ENCODE data around the gene NFIA. TPM values are rescaled to one million over a fixed set of nuclear protein-coding genes. Genes with fewer than 3 reads are reported as not detected.
A peak's percentile ranks its signal among the peaks of the same experiment; 100 is the strongest.

NFIA gene
- total and polyA plus RNA-seq, 2 donors = 18.1 to 105 TPM

- Histone ChIP-seq H3K27ac (ENCODE audit: low read depth) (no peak overlapping the region), H3K36me3 (ENCODE audit: insufficient read depth) (no peaks in the 10 kb centered on the region), H3K4me3 (ENCODE audit: low read depth, low read length) (no peak overlapping the region), H3K4me1 (ENCODE audit: insufficient read depth) (no peaks in the 10 kb centered on the region)
- DNase-seq (ENCODE audit: extremely low spot score) = no peak
- 85% methylated on average over 5 of the region's 5 CpGs for WGBS
These were observed 118.7 kb downstream of the NFIA start for GRCh38 chr1:61201035-61201434.

DNA sequence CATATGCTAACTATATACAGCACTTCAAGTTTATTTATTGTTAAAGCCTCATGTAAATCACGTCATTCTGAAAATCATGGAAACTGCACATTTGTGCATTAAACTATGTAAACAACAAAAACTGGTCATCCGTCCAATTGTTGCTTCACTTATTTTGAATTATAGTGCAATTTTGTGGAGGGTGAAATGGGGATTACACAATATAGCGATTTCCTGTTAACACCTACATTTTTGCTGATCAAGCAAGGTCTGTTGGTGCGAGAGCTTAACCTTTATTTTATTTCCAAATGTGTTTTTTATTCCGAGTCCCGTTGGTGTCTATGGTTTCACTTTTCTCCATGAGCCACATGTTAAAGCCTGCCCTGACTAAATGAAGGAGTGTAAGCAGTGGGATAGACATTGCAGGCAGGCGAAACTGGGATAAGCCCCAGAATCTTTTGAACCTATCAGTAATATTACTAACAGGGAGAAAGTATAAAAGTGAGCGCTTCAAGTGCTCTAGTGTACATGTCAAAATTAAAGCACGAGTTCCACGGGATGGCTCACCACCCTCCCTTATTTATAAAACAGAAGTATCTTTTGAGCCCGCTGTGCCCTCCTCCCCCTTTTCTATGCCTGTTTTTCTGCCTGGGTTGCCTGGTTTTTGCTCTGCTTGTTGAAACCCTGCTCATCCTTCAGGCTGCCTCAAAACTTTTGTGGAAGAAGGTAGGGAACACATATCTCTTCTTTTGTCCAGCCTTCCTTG lies 120.7 kb downstream of the NFIA start:
- Histone ChIP-seq H3K4me3 (ENCODE audit: low read depth, low read length) (peak overlapping the region; percentile 35), H3K27ac (ENCODE audit: low read depth) (peak overlapping the region; percentile 41), H3K36me3 (ENCODE audit: insufficient read depth) (no peaks in the 10 kb centered on the region), H3K4me1 (ENCODE audit: insufficient read depth) (no peaks in the 10 kb centered on the region)
- no peak for DNase-seq (ENCODE audit: extremely low spot score)
- WGBS = 37% methylated on average over 11 of the region's 11 CpGs

DNA sequence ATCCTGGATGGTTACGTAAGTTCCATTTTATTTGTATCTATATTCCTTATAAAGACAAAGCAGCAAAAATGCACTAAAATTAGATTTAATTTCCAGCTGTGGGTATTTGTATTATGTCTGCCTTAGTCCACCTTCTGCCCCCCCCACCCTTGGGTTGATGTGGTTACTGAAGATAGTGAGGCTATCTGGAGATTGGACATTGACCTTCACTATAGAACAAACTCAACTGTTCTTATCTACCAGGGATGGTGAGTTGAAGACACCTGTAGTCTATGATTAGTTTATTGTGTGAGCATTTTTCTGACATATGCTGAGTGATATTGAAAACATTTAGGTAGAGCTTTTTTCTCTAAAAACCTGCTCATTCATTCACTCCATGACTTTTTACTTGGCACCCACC lies 122.2 kb downstream of the NFIA start:
- Histone ChIP-seq H3K27ac (ENCODE audit: low read depth) (no peak overlapping the region), H3K36me3 (ENCODE audit: insufficient read depth) (no peaks in the 10 kb centered on the region), H3K4me1 (ENCODE audit: insufficient read depth) (no peaks in the 10 kb centered on the region), H3K4me3 (ENCODE audit: low read depth, low read length) (no peak overlapping the region)
- WGBS = 97% methylated on average over 1 of the region's 1 CpG
- no peak for DNase-seq (ENCODE audit: extremely low spot score)

DNA sequence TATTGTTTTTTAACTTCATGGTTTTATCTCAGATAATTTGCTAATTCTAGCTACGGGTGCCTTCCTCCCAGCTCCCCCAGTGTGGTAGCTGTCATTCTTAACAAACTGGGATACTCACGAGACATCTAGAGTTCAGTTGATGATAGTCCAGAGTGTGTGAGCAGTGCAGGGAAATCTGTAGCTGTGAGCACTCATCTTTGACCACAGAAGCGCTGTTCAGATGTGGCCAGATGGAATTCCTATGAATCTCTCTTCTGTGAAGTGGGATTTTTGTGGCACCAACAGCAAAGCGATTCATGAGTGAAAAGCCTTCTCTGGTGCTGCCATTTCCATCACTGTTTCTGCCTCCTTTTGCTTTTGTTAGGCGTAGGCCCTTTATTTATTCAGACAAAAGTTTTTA lies 125.1 kb downstream of the NFIA start:
- no peak for DNase-seq (ENCODE audit: extremely low spot score)
- H3K36me3 ChIP-seq (ENCODE audit: insufficient read depth) = no peaks in the 10 kb centered on the region
- H3K4me1 ChIP-seq (ENCODE audit: insufficient read depth) = no peaks in the 10 kb centered on the region
- H3K27ac ChIP-seq (ENCODE audit: low read depth) = no peak overlapping the region
- 77% methylated on average over 5 of the region's 5 CpGs for WGBS
- no peak overlapping the region for H3K4me3 ChIP-seq (ENCODE audit: low read depth, low read length)

GRCh38 chr1:61208172-61208571 lies 125.8 kb downstream of the NFIA start:
- Histone ChIP-seq H3K27ac (ENCODE audit: low read depth) (no peak overlapping the region), H3K36me3 (ENCODE audit: insufficient read depth) (no peaks in the 10 kb centered on the region), H3K4me3 (ENCODE audit: low read depth, low read length) (no peak overlapping the region), H3K4me1 (ENCODE audit: insufficient read depth) (no peaks in the 10 kb centered on the region)
- DNase-seq (ENCODE audit: extremely low spot score) = no peak

- Histone ChIP-seq H3K4me1 (ENCODE audit: insufficient read depth) (no peaks in the 10 kb centered on the region), H3K27ac (ENCODE audit: low read depth) (no peak overlapping the region), H3K4me3 (ENCODE audit: low read depth, low read length) (no peak overlapping the region), H3K36me3 (ENCODE audit: insufficient read depth) (no peaks in the 10 kb centered on the region)
- no peak for DNase-seq (ENCODE audit: extremely low spot score)
- 77% methylated on average over 2 of the region's 2 CpGs for WGBS
These were observed 126.5 kb downstream of the NFIA start for GRCh38 chr1:61208831-61209230.

DNA sequence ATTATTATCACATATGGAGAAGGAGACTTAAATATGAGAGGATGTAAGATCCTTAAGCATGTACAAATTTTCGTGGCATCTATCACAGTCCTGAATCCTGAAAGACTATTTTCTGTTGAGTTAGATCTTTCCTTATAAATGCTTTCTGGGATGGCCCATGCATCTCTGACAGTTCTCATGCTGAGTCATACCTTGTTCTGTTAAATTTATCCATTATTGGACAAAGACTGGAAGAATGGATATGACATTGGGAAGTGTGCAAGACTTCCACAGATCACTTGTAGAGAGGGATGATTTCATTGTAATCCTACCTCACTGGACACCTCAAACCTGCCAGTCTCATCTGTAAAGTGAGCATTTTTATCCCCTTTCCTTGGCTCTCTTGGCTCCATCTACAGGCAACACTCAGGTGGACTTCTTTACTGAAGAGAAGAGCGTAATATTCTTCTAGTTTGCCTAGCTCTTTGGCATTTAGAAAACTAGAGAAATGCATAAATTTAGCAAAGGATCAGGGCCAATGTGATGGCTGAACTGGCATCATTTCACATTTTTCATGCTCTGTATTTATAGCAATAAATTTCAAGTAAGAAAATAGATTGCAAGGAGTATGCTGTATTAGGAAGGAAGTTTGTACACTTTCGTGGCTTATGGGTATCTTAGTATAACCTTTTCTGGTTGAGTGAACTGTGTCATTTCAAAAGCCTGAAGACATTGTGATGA lies 128.2 kb downstream of the NFIA start:
- Histone ChIP-seq H3K36me3 (ENCODE audit: insufficient read depth) (no peaks in the 10 kb centered on the region), H3K27ac (ENCODE audit: low read depth) (no peak overlapping the region), H3K4me1 (ENCODE audit: insufficient read depth) (no peaks in the 10 kb centered on the region), H3K4me3 (ENCODE audit: low read depth, low read length) (no peak overlapping the region)
- WGBS = 73% methylated on average over 3 of the region's 3 CpGs
- DNase-seq (ENCODE audit: extremely low spot score) = no peak

GRCh38 chr1:61213245-61214011 lies 131.1 kb downstream of the NFIA start:
- Histone ChIP-seq H3K4me3 (ENCODE audit: low read depth, low read length) (no peak overlapping the region), H3K27ac (ENCODE audit: low read depth) (no peak overlapping the region), H3K36me3 (ENCODE audit: insufficient read depth) (no peaks in the 10 kb centered on the region), H3K4me1 (ENCODE audit: insufficient read depth) (no peaks in the 10 kb centered on the region)
- no peak for DNase-seq (ENCODE audit: extremely low spot score)
- 96% methylated on average over 12 of the region's 12 CpGs for WGBS

DNA sequence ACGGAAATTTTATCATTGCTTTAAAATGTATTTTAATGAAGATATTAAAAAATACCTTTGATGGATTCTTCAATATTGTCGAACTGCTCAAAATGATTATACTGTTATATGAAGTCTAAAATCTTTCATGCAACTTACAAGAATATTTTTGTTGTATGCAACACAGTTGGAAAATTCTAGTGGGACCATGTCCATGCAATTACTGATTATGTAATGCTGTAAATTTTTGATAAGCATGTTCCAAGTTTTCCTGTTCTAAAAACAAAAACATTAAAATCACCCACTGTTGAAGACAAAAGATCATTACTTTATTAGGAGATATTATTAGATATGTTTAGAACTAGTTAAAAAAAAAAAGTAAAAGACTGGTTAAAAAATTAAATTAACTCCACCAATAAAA lies 132.8 kb downstream of the NFIA start:
- 79% methylated on average over 2 of the region's 2 CpGs for WGBS
- Histone ChIP-seq H3K4me3 (ENCODE audit: low read depth, low read length) (no peak overlapping the region), H3K4me1 (ENCODE audit: insufficient read depth) (no peaks in the 10 kb centered on the region), H3K27ac (ENCODE audit: low read depth) (no peak overlapping the region), H3K36me3 (ENCODE audit: insufficient read depth) (no peaks in the 10 kb centered on the region)
- DNase-seq (ENCODE audit: extremely low spot score) = no peak

- H3K27ac ChIP-seq (ENCODE audit: low read depth) = no peak overlapping the region
- WGBS = 82% methylated on average over 6 of the region's 6 CpGs
These were observed 133.4 kb downstream of the NFIA start for GRCh38 chr1:61215676-61216289.

DNA sequence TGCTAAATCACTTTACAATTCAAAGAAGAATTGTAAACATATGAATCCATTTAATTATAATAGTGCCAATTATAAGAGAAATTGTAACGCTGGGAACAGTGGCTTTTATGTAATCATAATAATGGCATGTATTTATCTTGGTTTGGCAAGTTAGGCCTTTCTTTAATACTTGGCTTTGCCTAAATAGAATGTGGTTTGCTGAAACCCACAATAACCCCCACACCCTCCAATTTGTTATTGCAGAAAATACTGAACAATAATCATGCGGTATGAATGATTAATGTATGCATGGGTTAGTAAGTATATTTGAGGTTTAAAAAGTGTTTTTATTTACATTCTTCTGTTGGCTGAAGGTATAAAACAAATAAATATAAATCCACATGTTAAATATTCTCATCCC lies 138.2 kb downstream of the NFIA start:
- Histone ChIP-seq H3K4me1 (ENCODE audit: insufficient read depth) (no peaks in the 10 kb centered on the region), H3K27ac (ENCODE audit: low read depth) (no peak overlapping the region), H3K4me3 (ENCODE audit: low read depth, low read length) (no peak overlapping the region), H3K36me3 (ENCODE audit: insufficient read depth) (no peaks in the 10 kb centered on the region)
- 69% methylated on average over 2 of the region's 2 CpGs for WGBS
- DNase-seq (ENCODE audit: extremely low spot score) = no peak

More at GRCh38 chr1:61215676-61216289, 133.4 kb downstream of the NFIA start:
- Histone ChIP-seq H3K4me1 (ENCODE audit: insufficient read depth) (no peaks in the 10 kb centered on the region), H3K4me3 (ENCODE audit: low read depth, low read length) (no peak overlapping the region), H3K36me3 (ENCODE audit: insufficient read depth) (no peaks in the 10 kb centered on the region)
- no peak for DNase-seq (ENCODE audit: extremely low spot score)

- Histone ChIP-seq H3K36me3 (ENCODE audit: insufficient read depth) (no peaks in the 10 kb centered on the region), H3K4me1 (ENCODE audit: insufficient read depth) (no peaks in the 10 kb centered on the region), H3K4me3 (ENCODE audit: low read depth, low read length) (no peak overlapping the region), H3K27ac (ENCODE audit: low read depth) (no peak overlapping the region)
- DNase-seq (ENCODE audit: extremely low spot score) = no peak
- WGBS = 63% methylated on average over 4 of the region's 4 CpGs
These were observed 139.3 kb downstream of the NFIA start for GRCh38 chr1:61221642-61222041.

DNA sequence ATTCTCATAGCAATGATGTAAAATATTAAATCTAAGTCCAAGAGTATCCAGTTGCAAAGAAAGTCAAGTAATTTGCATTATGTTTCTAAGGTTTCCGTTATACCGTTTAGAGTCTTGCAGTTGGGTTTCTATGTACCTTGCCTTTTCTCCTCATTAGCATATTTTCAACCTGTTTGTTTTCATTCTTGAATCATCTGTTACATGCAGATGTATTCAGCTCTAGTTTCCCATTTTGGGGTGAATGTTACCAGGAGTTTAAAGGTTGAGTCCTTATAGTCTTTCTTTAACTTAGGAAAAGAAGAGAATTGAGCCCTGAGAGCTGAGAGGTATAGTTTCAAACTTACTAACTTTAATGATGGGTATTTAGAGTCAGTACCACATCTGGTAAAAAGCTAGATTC lies 139.9 kb downstream of the NFIA start:
- Histone ChIP-seq H3K27ac (ENCODE audit: low read depth) (no peak overlapping the region), H3K4me3 (ENCODE audit: low read depth, low read length) (no peak overlapping the region), H3K36me3 (ENCODE audit: insufficient read depth) (no peaks in the 10 kb centered on the region), H3K4me1 (ENCODE audit: insufficient read depth) (no peaks in the 10 kb centered on the region)
- WGBS = 82% methylated on average over 2 of the region's 2 CpGs
- DNase-seq (ENCODE audit: extremely low spot score) = no peak

Measured in urinary bladder (tissue), 4 donors.